Natural killer cell treated with Interleukin-12 subunit alpha and Interleukin-12 subunit beta and Interleukin-15 and Interleukin-18, amount 100 ng/mL, for 72 hours (primary cell): ENCODE results near the gene KCNH3. TPM values are rescaled to one million over a fixed set of nuclear protein-coding genes. Genes with fewer than 3 reads are reported as not detected.

Experiments
- ATAC-seq, 2 donors: fragments of 150-1000 bp; cut with Tn5 transposase in 1 of 2; sonication (Bioruptor Pico), chemical (Tn5 transposase) in 1 of 2; 2 replicates each; pipeline ENCODE4 v1.10.0; 2021
- DNase-seq: peaks from one replicate; pipeline ENCODE4 v3.0.0; 2022; ENCODE audit warnings: low spot score
- H3K27ac Mint-ChIP-seq, 2 donors: 1 replicate in 1 of 2; 2 replicates in 1 of 2; pipeline ENCODE4 v1.8.0; 2022; ENCODE audit warnings: mixed read lengths in 2 of 2, mild to moderate bottlenecking in 1 of 2, moderate library complexity in 1 of 2
- H3K27me3 Mint-ChIP-seq, 2 donors: 1 replicate in 1 of 2; 2 replicates in 1 of 2; pipeline ENCODE4 v1.8.0; 2022; ENCODE audit warnings: mixed read lengths in 2 of 2
- H3K36me3 Mint-ChIP-seq: one replicate; pipeline ENCODE4 v1.8.0; 2022; ENCODE audit warnings: mixed read lengths
- H3K4me1 Mint-ChIP-seq, 2 donors: 1 replicate in 1 of 2; 2 replicates in 1 of 2; pipeline ENCODE4 v1.8.0; 2022; ENCODE audit warnings: low read depth in 2 of 2, mixed read lengths in 2 of 2, mild to moderate bottlenecking in 1 of 2
- H3K4me3 Mint-ChIP-seq: one replicate; pipeline ENCODE4 v1.8.0; 2022; ENCODE audit warnings: mixed read lengths
- H3K9me3 Mint-ChIP-seq: 2 replicates; pipeline ENCODE4 v1.8.0; 2022; ENCODE audit warnings: mixed read lengths
- total RNA-seq, 2 donors: library from RNA; stranded (reverse); gene quantifications; one replicate each; pipeline ENCODE4 v1.2.3, GENCODE V29; 2022

KCNH3 gene
- total RNA-seq, 2 donors from 2014 or later, result 0.50 to 0.70 TPM

GRCh38 chr12:49567302-49567610 lies 28.4 kb downstream of the KCNH3 start:
- DNase-seq (no peak), ATAC-seq (peak in 1 of 2 donors; percentile 10)
- H3K9me3 Mint-ChIP-seq, result no peaks in the 10 kb centered on the region
- H3K4me3 Mint-ChIP-seq, result peak overlapping the region; percentile 98
- no peaks in the 10 kb centered on the region for H3K27me3 Mint-ChIP-seq
- H3K27ac Mint-ChIP-seq, result peak overlapping the region; percentile 95 to 99
- H3K36me3 Mint-ChIP-seq, result peaks cover 10% of the 10 kb centered on the region
- H3K4me1 Mint-ChIP-seq, result peaks cover 42 to 49% of the 10 kb centered on the region in 2 donors

- H3K36me3 Mint-ChIP-seq, result peaks cover 6% of the 10 kb centered on the region
- ATAC-seq (peak; percentile 89 to 95), DNase-seq (peak; percentile 92)
- no peaks in the 10 kb centered on the region for H3K27me3 Mint-ChIP-seq
- peaks cover 42 to 48% of the 10 kb centered on the region in 2 donors for H3K4me1 Mint-ChIP-seq
- peak within 1 kb of the TSS; percentile 98 for H3K4me3 Mint-ChIP-seq
- no peaks in the 10 kb centered on the region for H3K9me3 Mint-ChIP-seq
- H3K27ac Mint-ChIP-seq, result peak within 1 kb of the TSS; percentile 95 to 99
Measured at GRCh38 chr12:49567611-49568441, 29.0 kb downstream of the KCNH3 start, which contains the start of gene MCRS1. TSS of gene MCRS1 (minus strand) at chr12:49568142. CDS start at chr12:49566731, 1,411 bp downstream.

GRCh38 chr12:49568442-49569162 lies 29.8 kb downstream of the KCNH3 start:
- Mint-ChIP-seq H3K4me1 (peaks cover 42 to 48% of the 10 kb centered on the region in 2 donors), H3K27ac (peak overlapping the region; percentile 95 to 99), H3K4me3 (peak overlapping the region; percentile 98), H3K27me3 (no peaks in the 10 kb centered on the region), H3K36me3 (peaks cover 6% of the 10 kb centered on the region), H3K9me3 (no peaks in the 10 kb centered on the region)
- DNase-seq (no peak), ATAC-seq (peak; percentile 6 to 16)

- Mint-ChIP-seq H3K27me3 (no peaks in the 10 kb centered on the region), H3K9me3 (no peaks in the 10 kb centered on the region), H3K4me1 (peaks cover 6 to 8% of the 10 kb centered on the region in 2 donors), H3K4me3 (no peak overlapping the region), H3K36me3 (no peaks in the 10 kb centered on the region), H3K27ac (no peak overlapping the region)
- ATAC-seq (no peak), DNase-seq (no peak)
Measured at GRCh38 chr12:49577589-49578315, 38.9 kb downstream of the KCNH3 start.

GRCh38 chr12:49578471-49579112 lies 39.8 kb downstream of the KCNH3 start:
- ATAC-seq (no peak), DNase-seq (no peak)
- Mint-ChIP-seq H3K9me3 (no peaks in the 10 kb centered on the region), H3K4me1 (peaks cover 6 to 8% of the 10 kb centered on the region in 2 donors), H3K4me3 (no peak overlapping the region), H3K36me3 (no peaks in the 10 kb centered on the region), H3K27me3 (no peaks in the 10 kb centered on the region), H3K27ac (no peak overlapping the region)

- H3K27me3 Mint-ChIP-seq, result no peaks in the 10 kb centered on the region
- ATAC-seq (peak; percentile 69 to 75), DNase-seq (peak; percentile 70)
- H3K9me3 Mint-ChIP-seq, result no peaks in the 10 kb centered on the region
- H3K27ac Mint-ChIP-seq, result no peak overlapping the region
- H3K4me1 Mint-ChIP-seq, result peaks cover 6 to 8% of the 10 kb centered on the region in 2 donors
- no peak overlapping the region for H3K4me3 Mint-ChIP-seq
- H3K36me3 Mint-ChIP-seq, result no peaks in the 10 kb centered on the region
Measured at GRCh38 chr12:49580572-49581535, 42.0 kb downstream of the KCNH3 start.

- H3K9me3 Mint-ChIP-seq, result no peaks in the 10 kb centered on the region
- H3K36me3 Mint-ChIP-seq, result no peaks in the 10 kb centered on the region
- H3K4me3 Mint-ChIP-seq, result no peak overlapping the region
- no peak for ATAC-seq
- H3K27me3 Mint-ChIP-seq, result no peaks in the 10 kb centered on the region
- no peak overlapping the region for H3K27ac Mint-ChIP-seq
- H3K4me1 Mint-ChIP-seq, result peaks cover 6 to 8% of the 10 kb centered on the region in 2 donors
- DNase-seq, result no peak
Measured at GRCh38 chr12:49582201-49582600, 43.4 kb downstream of the KCNH3 start.

- no peak overlapping the region for H3K4me3 Mint-ChIP-seq
- peaks cover 6 to 8% of the 10 kb centered on the region in 2 donors for H3K4me1 Mint-ChIP-seq
- no peak overlapping the region for H3K27ac Mint-ChIP-seq
- DNase-seq (no peak), ATAC-seq (no peak)
- no peaks in the 10 kb centered on the region for H3K27me3 Mint-ChIP-seq
- H3K36me3 Mint-ChIP-seq, result no peaks in the 10 kb centered on the region
- H3K9me3 Mint-ChIP-seq, result no peaks in the 10 kb centered on the region
Measured at GRCh38 chr12:49582850-49583249, 44.0 kb downstream of the KCNH3 start.

GRCh38 chr12:49583366-49584094 lies 44.7 kb downstream of the KCNH3 start:
- Mint-ChIP-seq H3K36me3 (no peaks in the 10 kb centered on the region), H3K27me3 (no peaks in the 10 kb centered on the region), H3K4me3 (no peak overlapping the region), H3K27ac (no peak overlapping the region), H3K4me1 (peaks cover 6 to 8% of the 10 kb centered on the region in 2 donors), H3K9me3 (no peaks in the 10 kb centered on the region)
- no peak for ATAC-seq
- DNase-seq, result no peak

GRCh38 chr12:49584591-49584990 lies 45.8 kb downstream of the KCNH3 start:
- no peaks in the 10 kb centered on the region for H3K27me3 Mint-ChIP-seq
- peaks cover 6 to 8% of the 10 kb centered on the region in 2 donors for H3K4me1 Mint-ChIP-seq
- no peak overlapping the region for H3K4me3 Mint-ChIP-seq
- no peak overlapping the region for H3K27ac Mint-ChIP-seq
- no peaks in the 10 kb centered on the region for H3K36me3 Mint-ChIP-seq
- ATAC-seq, result no peak
- H3K9me3 Mint-ChIP-seq, result no peaks in the 10 kb centered on the region
- no peak for DNase-seq

- H3K9me3 Mint-ChIP-seq, result no peaks in the 10 kb centered on the region
- ATAC-seq (no peak), DNase-seq (no peak)
- no peak overlapping the region for H3K27ac Mint-ChIP-seq
- peaks cover 6% of the 10 kb centered on the region for H3K36me3 Mint-ChIP-seq
- no peak overlapping the region for H3K4me3 Mint-ChIP-seq
- peaks cover 6% of the 10 kb centered on the region in 2 donors for H3K4me1 Mint-ChIP-seq
- no peaks in the 10 kb centered on the region for H3K27me3 Mint-ChIP-seq
Measured at GRCh38 chr12:49585477-49586459, 46.9 kb downstream of the KCNH3 start.
